Body of pancreas (tissue), 4 donors: Measurements from ENCODE around the gene SELENOT.

Experiments used
- POLR2A ChIP-seq, 3 donors: fragments of 450-650 bp; IDR thresholded peaks; one replicate each; pipeline ENCODE4 v1.6.1; 2016; ENCODE audit warnings: antibody characterized with exemption in 3 of 3, mild to moderate bottlenecking in 2 of 3
- TF ChIP-seq, protein P1 (sequence below), 7 experiments: fragments of 450-650 bp in 4 of 7; fragments of 200-600 bp in 3 of 7; sonication (generic) in 3 of 7; IDR thresholded peaks; one replicate each; pipeline ENCODE4 v1.5.1; 2016 to 2019; ENCODE audit warnings: antibody characterized with exemption in 7 of 7

DNA sequence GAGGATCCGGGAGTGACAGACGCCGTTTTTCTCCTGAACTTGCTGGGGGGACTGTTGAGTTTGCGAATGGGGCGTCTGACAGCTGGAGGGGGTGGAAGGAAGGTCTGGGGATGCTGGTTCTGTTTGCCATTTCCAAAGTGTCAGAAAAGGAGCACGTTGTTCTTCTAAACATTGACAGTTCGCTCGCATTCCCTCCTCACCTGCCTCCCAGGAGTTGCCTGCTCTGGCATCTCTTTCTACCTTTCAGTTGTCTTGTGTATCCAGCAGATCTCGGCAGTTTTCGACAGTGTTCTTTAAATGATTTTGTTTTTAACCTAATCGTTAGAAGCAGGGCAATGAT is 829 bp downstream of the SELENOT start:
- no peak for TF ChIP-seq POLR2A (IDR thresholded peaks at IDR 0.05)
- TF ChIP-seq, protein P1, sequence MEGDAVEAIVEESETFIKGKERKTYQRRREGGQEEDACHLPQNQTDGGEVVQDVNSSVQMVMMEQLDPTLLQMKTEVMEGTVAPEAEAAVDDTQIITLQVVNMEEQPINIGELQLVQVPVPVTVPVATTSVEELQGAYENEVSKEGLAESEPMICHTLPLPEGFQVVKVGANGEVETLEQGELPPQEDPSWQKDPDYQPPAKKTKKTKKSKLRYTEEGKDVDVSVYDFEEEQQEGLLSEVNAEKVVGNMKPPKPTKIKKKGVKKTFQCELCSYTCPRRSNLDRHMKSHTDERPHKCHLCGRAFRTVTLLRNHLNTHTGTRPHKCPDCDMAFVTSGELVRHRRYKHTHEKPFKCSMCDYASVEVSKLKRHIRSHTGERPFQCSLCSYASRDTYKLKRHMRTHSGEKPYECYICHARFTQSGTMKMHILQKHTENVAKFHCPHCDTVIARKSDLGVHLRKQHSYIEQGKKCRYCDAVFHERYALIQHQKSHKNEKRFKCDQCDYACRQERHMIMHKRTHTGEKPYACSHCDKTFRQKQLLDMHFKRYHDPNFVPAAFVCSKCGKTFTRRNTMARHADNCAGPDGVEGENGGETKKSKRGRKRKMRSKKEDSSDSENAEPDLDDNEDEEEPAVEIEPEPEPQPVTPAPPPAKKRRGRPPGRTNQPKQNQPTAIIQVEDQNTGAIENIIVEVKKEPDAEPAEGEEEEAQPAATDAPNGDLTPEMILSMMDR (IDR thresholded peaks at IDR 0.05) = no peak
